Hepatocyte (in vitro differentiated cells): ENCODE data around the gene FHDC1. TPM values are rescaled to one million over a fixed set of nuclear protein-coding genes. Genes with fewer than 3 reads are reported as not detected.

Experiments
- DNase-seq: peaks from one replicate; pipeline ENCODE4 v3.0.0-alpha.2; 2016; ENCODE audit warnings: low spot score
- H2AFZ ChIP-seq: fragments of 200-600 bp; sonication (generic); 2 replicates; pipeline ENCODE4 v1.6.0; 2016; ENCODE audit warnings: antibody characterized with exemption, mild to moderate bottlenecking
- H3K27ac ChIP-seq: fragments of 200-600 bp; sonication (generic); 2 replicates; pipeline ENCODE4 v1.5.1; 2016; ENCODE audit warnings: mild to moderate bottlenecking
- H3K27me3 ChIP-seq: fragments of 200-600 bp; sonication (generic); 2 replicates; pipeline ENCODE4 v1.6.1; 2016
- H3K36me3 ChIP-seq: fragments of 200-600 bp; sonication (generic); replicated peaks from 2 replicates; pipeline ENCODE4 v1.5.1; 2016; ENCODE audit warnings: low read depth; ENCODE audit not compliant: insufficient read depth
- H3K4me1 ChIP-seq: fragments of 200-600 bp; sonication (generic); 2 replicates; pipeline ENCODE4 v1.5.1; 2016; ENCODE audit warnings: mild to moderate bottlenecking, moderate library complexity; ENCODE audit not compliant: insufficient read depth
- H3K4me2 ChIP-seq: fragments of 200-600 bp; sonication (generic); 2 replicates; pipeline ENCODE4 v1.6.0; 2016
- H3K4me3 ChIP-seq: fragments of 200-600 bp; sonication (generic); 2 replicates; pipeline ENCODE4 v1.5.1; 2016; ENCODE audit warnings: mild to moderate bottlenecking
- H3K79me2 ChIP-seq: fragments of 200-600 bp; sonication (generic); 2 replicates; pipeline ENCODE4 v1.6.0; 2017; ENCODE audit warnings: mild to moderate bottlenecking
- H3K9me2 ChIP-seq: fragments of 200-600 bp; sonication (generic); replicated peaks from 2 replicates; pipeline ENCODE4 v1.6.0; 2017; ENCODE audit warnings: mild to moderate bottlenecking; ENCODE audit not compliant: insufficient read depth
- H3K9me3 ChIP-seq: fragments of 200-600 bp; sonication (generic); 2 replicates; pipeline ENCODE4 v1.5.1; 2016; ENCODE audit warnings: low read depth, mild to moderate bottlenecking
- H4K20me1 ChIP-seq: fragments of 200-600 bp; sonication (generic); 2 replicates; pipeline ENCODE4 v1.6.0; 2016; ENCODE audit warnings: mild to moderate bottlenecking; ENCODE audit not compliant: insufficient read depth, poor library complexity, severe bottlenecking
- CTCF ChIP-seq: fragments of 200-600 bp; sonication (generic); IDR thresholded peaks from 2 replicates; pipeline ENCODE4 v1.5.1; 2016; ENCODE audit warnings: antibody characterized with exemption, mild to moderate bottlenecking; ENCODE audit not compliant: poor library complexity
- EZH2 ChIP-seq: fragments of 200-600 bp; sonication (generic); IDR thresholded peaks from 2 replicates; pipeline ENCODE4 v1.6.1; 2016; ENCODE audit warnings: antibody characterized with exemption, mild to moderate bottlenecking, borderline replicate concordance
- EZH2phosphoT487 ChIP-seq: fragments of 200-600 bp; sonication (generic); IDR thresholded peaks from one replicate; pipeline ENCODE4 v1.6.1; 2018; ENCODE audit warnings: antibody characterized with exemption, mild to moderate bottlenecking, low read depth, moderate library complexity; ENCODE audit not compliant: unreplicated experiment, severe bottlenecking
- WGBS: methylation state at CpG from one replicate; pipeline ENCODE4 v1.1.6; 2016; ENCODE audit warnings: low lambda C conversion rate; ENCODE audit errors: missing lambda C conversion rate; 5-methylcytosine and 5-hydroxymethylcytosine counted together
- polyA plus RNA-seq: library from polyadenylated mRNA; unstranded; fragments of >200 nt; fragmentation: Nextera tagmentation; extraction: Ambion mirVana; gene quantifications from 2 replicates; pipeline ENCODE4 v1.2.1, GENCODE V29; 2016
- total RNA-seq: library from RNA; depleted of rRNA; stranded (reverse); fragments of >200 nt; gene quantifications from 2 replicates; pipeline ENCODE4 v1.2.3, GENCODE V29; 2014

The FHDC1 gene
- total and polyA plus RNA-seq, 2 experiments from 2014 or later = 2.1 to 3.1 TPM

- Histone ChIP-seq H3K36me3 (no peaks in the 10 kb centered on the region), H3K27ac (no peak overlapping the region), H2AFZ (no peak overlapping the region), H3K4me2 (no peak overlapping the region), H3K27me3 (no peaks in the 10 kb centered on the region), H3K9me3 (no peaks in the 10 kb centered on the region), H4K20me1 (no peaks in the 10 kb centered on the region), H3K9me2 (no peaks in the 10 kb centered on the region), H3K4me3 (no peak overlapping the region), H3K4me1 (peaks cover 3% of the 10 kb centered on the region), H3K79me2 (no peaks in the 10 kb centered on the region)
- TF ChIP-seq CTCF (no peak), EZH2phosphoT487 (no peak), EZH2 (no peak)
- DNase-seq = no peak
- 95% methylated on average over 38 of the region's 38 CpGs for WGBS
Observed at GRCh38 chr4:152975380-152976211, 39.5 kb downstream of the FHDC1 start.

DNA sequence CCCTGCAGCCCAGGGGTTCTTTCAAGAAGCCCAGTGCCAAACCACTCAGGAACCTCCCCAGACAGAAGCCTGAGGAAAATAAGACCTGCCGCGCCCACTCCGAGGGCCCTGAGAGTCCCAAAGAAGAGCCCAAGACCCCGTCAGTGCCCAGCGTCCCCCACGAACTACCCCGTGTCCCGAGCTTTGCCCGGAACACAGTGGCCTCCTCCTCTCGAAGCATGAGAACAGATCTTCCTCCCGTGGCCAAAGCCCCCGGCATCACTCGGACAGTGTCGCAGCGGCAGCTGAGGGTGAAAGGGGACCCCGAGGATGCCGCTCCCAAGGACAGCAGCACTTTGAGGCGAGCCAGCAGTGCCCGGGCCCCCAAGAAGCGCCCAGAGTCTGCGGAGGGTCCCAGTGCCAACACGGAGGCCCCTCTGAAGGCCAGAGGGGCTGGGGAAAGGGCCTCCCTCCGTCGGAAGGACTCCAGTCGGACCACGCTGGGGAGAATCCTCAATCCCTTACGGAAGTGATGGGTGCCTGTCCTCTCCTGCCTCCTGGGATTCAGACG lies 40.2 kb downstream of the FHDC1 start:
- Histone ChIP-seq H3K27ac (no peak overlapping the region), H3K4me3 (no peak overlapping the region), H3K9me3 (no peaks in the 10 kb centered on the region), H3K27me3 (no peaks in the 10 kb centered on the region), H3K36me3 (no peaks in the 10 kb centered on the region), H3K9me2 (no peaks in the 10 kb centered on the region), H4K20me1 (no peaks in the 10 kb centered on the region), H3K4me1 (no peaks in the 10 kb centered on the region), H3K4me2 (no peak overlapping the region), H2AFZ (no peak overlapping the region), H3K79me2 (no peaks in the 10 kb centered on the region)
- DNase-seq = no peak
- TF ChIP-seq CTCF = no peak
- TF ChIP-seq EZH2phosphoT487 = no peak
- TF ChIP-seq EZH2 = no peak
- 95% methylated on average over 26 of the region's 28 CpGs for WGBS

DNA sequence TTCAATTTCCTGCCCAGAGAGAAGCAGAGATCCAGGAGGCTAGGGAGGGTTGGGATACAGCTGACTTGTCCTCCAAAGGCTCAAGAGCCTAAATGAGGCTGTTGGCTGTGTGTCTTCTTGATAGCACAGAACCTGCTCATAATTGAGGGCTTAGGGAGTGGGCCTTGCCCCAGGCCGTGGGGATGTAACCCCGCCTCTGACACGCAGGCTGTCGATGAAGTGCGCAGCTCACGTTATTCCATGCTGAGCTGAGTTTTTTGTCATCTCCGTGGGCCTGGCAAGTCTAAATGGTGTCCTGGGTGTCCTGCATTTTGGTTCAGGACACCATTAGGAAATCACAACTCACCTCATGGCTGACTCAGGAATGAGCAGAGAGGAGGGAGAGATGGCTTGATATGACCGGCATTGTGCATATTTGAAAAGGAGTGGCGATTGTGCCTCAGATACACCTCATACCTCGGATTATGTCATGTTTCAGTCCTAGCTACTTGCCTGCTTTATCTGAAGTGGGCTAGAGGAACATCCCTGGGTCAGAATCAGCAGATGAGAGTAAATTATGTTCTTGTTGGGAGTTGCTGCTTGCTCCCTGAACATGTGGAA lies 43.7 kb downstream of the FHDC1 start:
- no peaks in the 10 kb centered on the region for H3K9me3 ChIP-seq
- no peak for TF ChIP-seq EZH2
- no peak for TF ChIP-seq EZH2phosphoT487
- TF ChIP-seq CTCF = no peak
- no peaks in the 10 kb centered on the region for H4K20me1 ChIP-seq
- no peaks in the 10 kb centered on the region for H3K4me1 ChIP-seq
- no peak overlapping the region for H3K4me2 ChIP-seq
- no peaks in the 10 kb centered on the region for H3K79me2 ChIP-seq
- no peak overlapping the region for H2AFZ ChIP-seq
- no peak for DNase-seq
- no peaks in the 10 kb centered on the region for H3K36me3 ChIP-seq
- WGBS = 88% methylated on average over 10 of the region's 10 CpGs
- no peaks in the 10 kb centered on the region for H3K27me3 ChIP-seq
- no peaks in the 10 kb centered on the region for H3K9me2 ChIP-seq
- no peak overlapping the region for H3K4me3 ChIP-seq
- H3K27ac ChIP-seq = no peak overlapping the region
